MG63 (cell line): Measurements from ENCODE around the gene RAI1. TPM values are rescaled to one million over a fixed set of nuclear protein-coding genes. Genes with fewer than 3 reads are reported as not detected.
"Not testable (repeated sequence)": the region's sequence is repeated elsewhere in the genome, so short reads cannot be mapped to it uniquely, and the experiment has no call there.

Experiments used
- DNase-seq: peaks from one replicate; pipeline ENCODE4 v3.0.0-alpha.2; 2020
- H3K27me3 ChIP-seq: fragments of 250-450 bp; sonication (Bioruptor Pico); 2 replicates; pipeline ENCODE4 v1.5.1; 2020; ENCODE audit warnings: mild to moderate bottlenecking, moderate library complexity
- H3K36me3 ChIP-seq: fragments of 250-450 bp; sonication (Bioruptor Pico); 2 replicates; pipeline ENCODE4 v1.5.1; 2020; ENCODE audit warnings: mild to moderate bottlenecking, moderate library complexity
- H3K4me3 ChIP-seq: fragments of 250-450 bp; sonication (Bioruptor Pico); 2 replicates; pipeline ENCODE4 v1.5.1; 2020; ENCODE audit warnings: mild to moderate bottlenecking, moderate library complexity
- H3K9me3 ChIP-seq: fragments of 250-450 bp; sonication (Bioruptor Pico); 2 replicates; pipeline ENCODE4 v1.5.1; 2020; ENCODE audit warnings: mild to moderate bottlenecking, moderate library complexity
- total RNA-seq: library from RNA; depleted of rRNA; stranded (reverse); fragments of >200 nt; shearing (Covaris generic); gene quantifications from 2 replicates; pipeline ENCODE4 v1.2.3, GENCODE V29; 2014; ENCODE audit warnings: low replicate concordance; rRNA removed

The RAI1 gene, protein sequence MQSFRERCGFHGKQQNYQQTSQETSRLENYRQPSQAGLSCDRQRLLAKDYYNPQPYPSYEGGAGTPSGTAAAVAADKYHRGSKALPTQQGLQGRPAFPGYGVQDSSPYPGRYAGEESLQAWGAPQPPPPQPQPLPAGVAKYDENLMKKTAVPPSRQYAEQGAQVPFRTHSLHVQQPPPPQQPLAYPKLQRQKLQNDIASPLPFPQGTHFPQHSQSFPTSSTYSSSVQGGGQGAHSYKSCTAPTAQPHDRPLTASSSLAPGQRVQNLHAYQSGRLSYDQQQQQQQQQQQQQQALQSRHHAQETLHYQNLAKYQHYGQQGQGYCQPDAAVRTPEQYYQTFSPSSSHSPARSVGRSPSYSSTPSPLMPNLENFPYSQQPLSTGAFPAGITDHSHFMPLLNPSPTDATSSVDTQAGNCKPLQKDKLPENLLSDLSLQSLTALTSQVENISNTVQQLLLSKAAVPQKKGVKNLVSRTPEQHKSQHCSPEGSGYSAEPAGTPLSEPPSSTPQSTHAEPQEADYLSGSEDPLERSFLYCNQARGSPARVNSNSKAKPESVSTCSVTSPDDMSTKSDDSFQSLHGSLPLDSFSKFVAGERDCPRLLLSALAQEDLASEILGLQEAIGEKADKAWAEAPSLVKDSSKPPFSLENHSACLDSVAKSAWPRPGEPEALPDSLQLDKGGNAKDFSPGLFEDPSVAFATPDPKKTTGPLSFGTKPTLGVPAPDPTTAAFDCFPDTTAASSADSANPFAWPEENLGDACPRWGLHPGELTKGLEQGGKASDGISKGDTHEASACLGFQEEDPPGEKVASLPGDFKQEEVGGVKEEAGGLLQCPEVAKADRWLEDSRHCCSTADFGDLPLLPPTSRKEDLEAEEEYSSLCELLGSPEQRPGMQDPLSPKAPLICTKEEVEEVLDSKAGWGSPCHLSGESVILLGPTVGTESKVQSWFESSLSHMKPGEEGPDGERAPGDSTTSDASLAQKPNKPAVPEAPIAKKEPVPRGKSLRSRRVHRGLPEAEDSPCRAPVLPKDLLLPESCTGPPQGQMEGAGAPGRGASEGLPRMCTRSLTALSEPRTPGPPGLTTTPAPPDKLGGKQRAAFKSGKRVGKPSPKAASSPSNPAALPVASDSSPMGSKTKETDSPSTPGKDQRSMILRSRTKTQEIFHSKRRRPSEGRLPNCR (N-terminal part only)
- total RNA-seq, result 2.9 and 7.1 TPM in 2 replicates

DNA sequence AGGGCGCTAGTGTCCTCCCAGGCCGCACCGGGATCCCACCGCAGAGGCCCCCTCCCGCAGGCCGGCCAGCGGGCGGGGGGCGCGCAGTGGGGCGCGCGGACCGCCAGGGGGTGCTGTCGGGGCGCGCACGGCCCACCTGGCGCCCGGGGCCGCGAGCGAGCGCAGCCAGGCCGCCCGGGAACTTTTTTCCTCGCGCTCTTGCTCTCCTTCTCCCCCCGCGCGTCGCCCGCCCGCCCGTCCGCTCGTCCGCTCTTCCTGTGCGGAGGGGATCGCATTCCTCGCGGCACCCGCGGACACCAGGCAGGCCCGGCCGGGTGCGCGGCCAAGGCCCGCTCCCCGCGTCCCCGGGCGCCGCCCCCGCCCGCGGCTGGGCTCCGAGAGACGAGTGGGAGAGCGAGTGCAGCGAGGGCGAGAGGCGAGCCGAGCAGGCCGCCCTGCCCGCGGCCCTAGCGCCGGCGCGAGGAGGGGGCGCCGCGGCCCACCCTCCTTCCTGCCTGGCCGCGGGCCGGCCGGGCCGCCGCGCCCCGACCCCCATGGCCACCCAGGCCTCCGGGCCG, at the start of gene RAI1:
Gene RAI1, plus strand, starts transcription at position 272 of the 557 bp plus-strand sequence. CDS start 111,491 bp downstream, outside the sequence.
- Histone ChIP-seq H3K36me3 (peaks cover 2% of the 10 kb centered on the region; the same call in 1 of the 2 replicates), H3K9me3 (no peaks in the 10 kb centered on the region), H3K4me3 (peak within 1 kb of the TSS; percentile 71), H3K27me3 (no peaks in the 10 kb centered on the region)
- peak; percentile 76 for DNase-seq

DNA sequence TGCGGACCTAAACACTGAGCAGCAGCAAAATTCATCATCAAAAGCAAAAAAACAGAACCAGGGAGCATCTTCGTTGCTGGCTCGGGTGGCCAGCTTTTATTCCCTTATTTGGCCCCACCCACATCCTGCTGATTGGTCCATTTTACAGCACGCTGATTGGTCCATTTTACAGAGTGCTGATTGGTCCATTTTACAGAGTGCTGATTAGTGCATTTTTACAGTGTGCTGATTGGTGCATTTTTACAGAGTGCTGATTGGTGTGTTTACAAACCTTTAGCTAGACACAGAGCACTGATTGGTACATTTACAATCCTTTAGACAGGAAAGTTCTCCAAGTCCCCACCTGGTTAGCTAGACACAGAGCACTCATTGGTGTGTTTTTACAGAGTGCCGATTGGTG, 48.6 kb upstream of the RAI1 start:
- H3K4me3 ChIP-seq, H3K36me3 ChIP-seq, DNase-seq, H3K9me3 ChIP-seq, H3K27me3 ChIP-seq: not testable (repeated sequence)

DNA sequence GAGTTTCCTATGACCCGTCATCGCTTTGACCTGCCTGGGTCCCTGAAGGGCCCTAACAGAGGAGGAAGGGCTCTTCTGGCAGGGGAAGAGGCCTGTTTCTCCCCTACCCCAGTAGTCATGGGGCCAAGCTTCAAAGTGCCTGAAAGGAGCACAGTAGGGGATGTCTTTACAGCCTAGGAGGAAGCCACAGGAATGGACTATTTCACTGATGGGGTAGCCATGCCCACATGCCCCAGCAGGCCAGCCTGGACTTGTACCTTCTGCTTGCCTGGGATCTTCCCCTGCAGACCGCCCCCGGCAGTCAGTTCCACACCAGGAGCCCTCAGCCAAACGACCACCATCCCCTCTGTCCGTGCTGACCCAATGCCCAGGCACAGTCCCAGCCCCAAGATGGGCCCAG, 47.9 kb upstream of the RAI1 start:
- DNase-seq, result no peak
- Histone ChIP-seq H3K36me3 (no peaks in the 10 kb centered on the region), H3K4me3 (no peak overlapping the region), H3K9me3 (no peaks in the 10 kb centered on the region), H3K27me3 (no peaks in the 10 kb centered on the region)

DNA sequence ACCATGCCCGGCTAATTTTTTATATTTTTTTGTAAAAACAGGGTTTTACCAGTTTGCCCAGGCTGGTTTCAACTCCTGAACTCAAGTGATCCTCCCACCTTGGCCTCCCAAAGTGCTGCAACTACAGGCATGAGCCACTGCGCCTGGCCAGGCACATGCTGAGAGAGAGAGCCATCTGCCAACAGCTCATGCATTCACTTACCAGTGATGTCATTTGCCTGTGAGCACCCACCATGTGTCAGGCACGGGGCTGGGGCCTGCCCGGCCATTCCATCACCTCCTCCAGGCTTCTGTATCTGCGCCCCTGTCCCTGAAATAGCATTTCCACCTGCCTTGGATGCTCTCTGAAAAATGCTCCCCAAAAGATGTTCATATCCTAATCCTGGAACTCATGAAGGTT, 46.1 kb upstream of the RAI1 start:
- no peak overlapping the region for H3K4me3 ChIP-seq
- DNase-seq, result peak; percentile 21
- H3K27me3 ChIP-seq, result no peaks in the 10 kb centered on the region
- no peaks in the 10 kb centered on the region for H3K36me3 ChIP-seq
- no peaks in the 10 kb centered on the region for H3K9me3 ChIP-seq

DNA sequence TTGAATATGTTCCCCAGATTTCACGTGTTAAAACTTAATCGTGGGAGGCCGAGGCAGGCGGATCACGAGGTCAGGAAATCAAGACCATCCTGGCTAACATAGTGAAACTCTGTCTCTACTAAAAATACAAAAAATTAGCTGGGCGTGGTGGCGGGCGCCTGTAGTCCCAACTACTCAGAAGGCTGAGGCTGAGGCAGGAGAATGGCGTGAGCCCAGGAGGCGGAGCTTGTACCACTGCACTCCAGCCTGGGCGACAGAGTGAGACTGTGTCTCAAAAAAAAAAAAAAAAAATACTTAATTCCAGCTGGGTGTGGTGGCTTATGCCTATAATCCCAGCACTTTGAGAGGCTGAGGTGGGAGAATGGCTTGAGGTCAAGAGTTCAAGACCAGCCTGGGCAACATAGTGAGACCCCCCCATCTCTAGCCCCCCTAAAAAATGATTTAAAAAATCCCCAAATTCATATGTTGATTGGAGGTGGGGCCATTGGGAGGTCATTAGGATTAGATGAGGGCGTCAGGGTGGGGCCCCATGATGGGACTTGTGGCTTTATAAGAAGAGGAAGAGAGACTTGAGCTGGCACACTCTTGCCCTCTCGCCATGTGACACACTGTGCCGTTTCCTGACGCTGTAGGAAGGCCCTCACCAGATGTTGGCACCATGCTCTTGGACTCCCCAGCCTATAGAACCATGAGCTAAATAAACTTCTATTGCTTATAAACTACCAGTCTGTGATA, 45.6 kb upstream of the RAI1 start:
- not testable (repeated sequence) for H3K36me3 ChIP-seq, H3K27me3 ChIP-seq, H3K4me3 ChIP-seq, DNase-seq, H3K9me3 ChIP-seq

DNA sequence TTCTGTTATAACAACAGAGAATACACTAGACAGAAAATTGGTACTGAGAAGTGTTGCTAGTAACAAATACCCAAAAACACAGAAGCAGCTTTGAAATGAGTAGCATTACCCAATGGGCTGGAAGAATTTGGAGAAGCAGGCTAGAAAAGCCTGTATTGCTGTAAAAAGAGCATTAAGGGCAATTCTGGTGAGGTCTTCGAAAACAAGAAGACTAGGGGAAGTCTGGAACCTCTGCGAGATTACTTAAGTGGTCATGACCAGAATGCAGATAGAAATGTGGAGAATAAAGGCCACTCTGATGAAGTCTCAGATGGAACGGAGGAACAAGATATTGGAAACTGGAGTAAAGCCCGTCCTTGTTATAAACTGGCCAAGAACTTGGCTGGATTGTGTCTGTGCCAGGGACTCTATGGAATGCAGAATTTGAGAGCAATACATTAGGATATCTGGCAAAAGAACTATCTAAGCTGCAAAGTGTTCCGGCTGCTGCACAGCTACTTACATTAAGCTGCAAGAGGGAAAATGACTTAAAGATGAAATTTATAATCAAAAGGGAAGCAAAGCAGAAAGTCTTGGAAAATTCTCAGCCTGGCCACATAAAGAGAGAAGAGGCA, 44.9 kb upstream of the RAI1 start:
- no peak for DNase-seq
- no peaks in the 10 kb centered on the region for H3K36me3 ChIP-seq
- no peaks in the 10 kb centered on the region for H3K9me3 ChIP-seq
- no peaks in the 10 kb centered on the region for H3K27me3 ChIP-seq
- H3K4me3 ChIP-seq, result no peak overlapping the region

DNA sequence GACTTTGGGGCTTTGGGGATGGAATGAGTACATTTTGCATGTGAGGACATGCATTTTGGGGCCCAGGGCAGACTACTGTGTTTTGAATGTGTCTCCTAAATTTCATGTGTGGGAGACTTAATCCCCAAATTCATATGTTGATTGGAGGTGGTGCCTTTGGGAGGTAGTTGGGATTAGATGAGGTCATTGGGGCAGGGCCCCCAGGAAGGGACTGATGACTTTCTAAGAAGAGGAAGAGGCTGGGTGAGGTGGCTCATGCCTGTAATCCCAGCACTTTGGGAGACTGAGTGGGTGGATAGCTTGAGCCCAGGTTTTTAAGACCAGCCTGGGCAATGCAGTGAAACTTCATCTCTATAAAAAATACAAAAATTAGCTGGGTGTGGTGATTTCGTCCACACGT, 42.8 kb upstream of the RAI1 start:
- Histone ChIP-seq H3K4me3 (no peak overlapping the region), H3K36me3 (no peaks in the 10 kb centered on the region), H3K27me3 (no peaks in the 10 kb centered on the region), H3K9me3 (no peaks in the 10 kb centered on the region)
- no peak for DNase-seq

DNA sequence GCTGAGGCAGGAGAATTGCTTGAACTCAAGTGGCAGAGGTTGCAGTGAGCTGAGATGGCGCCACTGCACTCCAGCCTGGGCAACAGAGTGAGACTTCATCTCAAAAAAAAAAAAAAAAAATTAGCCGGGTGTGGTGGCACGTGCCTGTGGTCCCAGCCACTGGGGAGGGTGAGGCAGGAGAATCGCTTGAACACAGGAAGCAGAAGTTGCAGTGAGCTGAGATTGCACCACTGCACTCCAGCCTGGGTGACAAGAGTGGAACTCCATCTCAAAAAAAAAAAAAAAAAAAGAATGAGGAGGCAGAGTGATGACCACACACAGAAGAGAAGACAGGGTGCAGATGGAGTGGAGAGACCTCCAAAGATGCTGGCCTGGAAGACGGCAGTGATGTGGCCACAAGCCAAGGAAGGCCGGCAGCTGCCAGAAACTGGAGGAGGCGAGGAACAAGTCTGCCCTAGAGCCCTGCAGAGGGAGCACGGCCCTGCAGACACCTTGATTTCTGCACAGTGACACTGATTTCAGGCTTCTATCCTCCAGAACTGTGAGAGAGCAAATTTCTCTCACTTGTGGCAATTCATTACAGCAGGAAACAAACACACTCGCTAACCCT, 41.5 kb upstream of the RAI1 start:
- not testable (repeated sequence) for H3K9me3 ChIP-seq, H3K4me3 ChIP-seq, H3K27me3 ChIP-seq, DNase-seq, H3K36me3 ChIP-seq

DNA sequence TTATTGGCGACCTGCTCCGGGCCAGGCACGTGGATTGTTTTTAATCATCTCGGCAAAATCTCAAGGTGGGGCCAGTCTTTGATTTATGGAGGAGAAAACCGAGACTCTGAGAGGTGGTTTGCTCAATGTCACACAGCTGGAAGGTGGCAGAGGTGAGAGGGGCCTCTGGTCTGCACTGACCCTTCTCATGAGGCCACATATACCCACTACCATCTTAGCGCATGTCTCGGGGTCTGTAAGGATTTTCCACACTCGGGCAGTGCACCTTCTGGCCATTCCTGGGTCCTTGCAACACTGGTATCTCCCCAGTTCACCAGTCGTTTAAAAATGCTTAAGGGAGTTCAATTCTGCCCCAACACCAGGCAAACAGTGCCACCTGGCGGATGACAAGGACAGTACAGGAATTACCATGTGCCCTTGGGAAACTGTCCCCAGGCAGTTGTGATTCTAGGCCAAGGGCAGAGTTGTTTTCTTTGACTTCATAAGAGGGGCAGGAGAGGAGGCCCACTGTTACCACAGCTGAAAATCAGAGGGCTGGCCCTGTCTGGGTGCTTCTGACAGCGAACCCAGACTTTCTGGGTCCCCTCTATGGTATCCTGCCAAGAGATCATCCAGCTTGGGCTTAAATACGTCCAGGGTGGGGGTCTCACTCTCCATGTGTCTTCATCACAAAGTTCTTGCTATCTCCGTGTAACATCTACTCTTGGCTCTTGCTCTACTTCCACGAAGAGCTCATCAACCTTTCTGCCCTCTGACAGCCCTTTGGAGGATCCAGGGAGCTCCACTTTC, 39.4 kb upstream of the RAI1 start:
- Histone ChIP-seq H3K4me3 (no peak overlapping the region), H3K9me3 (no peaks in the 10 kb centered on the region), H3K27me3 (no peaks in the 10 kb centered on the region), H3K36me3 (no peaks in the 10 kb centered on the region)
- DNase-seq, result peak; percentile 37

DNA sequence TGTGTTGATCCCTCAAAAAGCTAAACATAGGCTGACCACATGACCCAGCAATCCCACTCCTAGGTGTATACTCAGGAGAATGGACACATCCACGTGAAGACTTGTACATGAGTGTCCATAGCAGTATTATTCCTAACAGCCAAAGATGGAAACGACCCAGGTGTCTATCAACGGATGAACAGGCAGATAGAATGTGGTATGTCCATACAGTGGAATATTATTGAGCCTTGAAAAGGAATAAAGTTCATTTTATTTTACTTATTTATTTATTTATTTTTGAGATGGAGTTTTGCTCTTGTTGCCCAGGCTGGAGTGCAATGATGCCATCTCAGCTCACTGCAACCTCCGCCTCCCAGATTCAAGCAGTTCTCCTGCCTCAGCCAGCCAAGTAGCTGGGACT, 36.1 kb upstream of the RAI1 start:
- not testable (repeated sequence) for H3K9me3 ChIP-seq, H3K36me3 ChIP-seq, DNase-seq, H3K27me3 ChIP-seq, H3K4me3 ChIP-seq

DNA sequence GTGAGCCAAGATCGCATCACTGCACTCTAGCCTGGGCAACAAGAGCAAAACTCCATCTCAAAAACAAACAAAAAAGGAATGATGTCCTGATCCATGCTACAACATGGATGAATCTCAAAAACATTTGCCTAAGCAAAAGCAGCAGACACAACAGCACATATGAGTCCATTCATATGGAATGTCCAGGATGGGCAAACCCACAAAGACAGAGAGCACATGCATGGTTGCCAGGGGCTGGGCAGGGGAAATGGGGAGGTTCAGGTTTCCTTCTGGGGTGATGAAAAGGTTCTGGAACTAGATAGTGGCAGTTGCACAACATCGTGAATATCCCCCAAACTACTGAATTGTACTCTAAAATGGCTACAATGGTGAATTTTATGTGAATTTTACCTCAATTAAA, 35.3 kb upstream of the RAI1 start:
- DNase-seq, result no peak
- H3K9me3 ChIP-seq, result no peaks in the 10 kb centered on the region
- H3K4me3 ChIP-seq, result no peak overlapping the region
- no peaks in the 10 kb centered on the region for H3K27me3 ChIP-seq
- no peaks in the 10 kb centered on the region for H3K36me3 ChIP-seq

DNA sequence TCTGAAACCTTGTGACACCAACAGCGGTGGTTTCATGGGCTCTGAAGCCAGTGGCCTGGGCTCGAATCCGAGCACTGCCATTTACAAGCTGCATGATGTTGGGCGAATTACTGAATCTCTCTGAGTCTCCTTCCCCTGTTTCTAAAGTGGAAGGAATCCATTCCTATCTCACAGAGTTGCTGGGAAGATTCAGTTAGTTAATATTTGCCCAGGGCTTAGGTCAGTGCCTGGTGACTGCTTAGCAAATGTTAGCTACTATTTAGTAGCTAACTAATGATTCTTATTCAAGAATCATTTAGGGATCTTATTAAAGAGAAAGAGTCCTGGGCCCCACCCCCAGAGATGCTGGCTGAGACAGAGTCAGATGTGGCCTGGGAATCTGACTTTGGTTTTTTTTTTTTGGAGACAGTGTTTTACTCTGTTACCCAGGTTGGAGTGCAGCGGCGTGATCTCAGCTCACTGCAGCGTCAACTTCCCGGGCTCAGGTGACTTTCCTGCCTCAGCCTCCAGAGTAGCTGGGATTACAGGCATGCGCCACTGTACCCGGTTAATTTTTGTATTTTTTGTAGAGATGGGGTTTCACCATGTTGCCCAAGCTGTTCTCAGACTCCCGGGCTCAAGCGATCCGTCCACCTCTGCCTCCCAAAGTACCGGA, 33.6 kb upstream of the RAI1 start:
- no peaks in the 10 kb centered on the region for H3K9me3 ChIP-seq
- H3K36me3 ChIP-seq, result no peaks in the 10 kb centered on the region
- no peak for DNase-seq
- H3K4me3 ChIP-seq, result no peak overlapping the region
- H3K27me3 ChIP-seq, result no peaks in the 10 kb centered on the region

DNA sequence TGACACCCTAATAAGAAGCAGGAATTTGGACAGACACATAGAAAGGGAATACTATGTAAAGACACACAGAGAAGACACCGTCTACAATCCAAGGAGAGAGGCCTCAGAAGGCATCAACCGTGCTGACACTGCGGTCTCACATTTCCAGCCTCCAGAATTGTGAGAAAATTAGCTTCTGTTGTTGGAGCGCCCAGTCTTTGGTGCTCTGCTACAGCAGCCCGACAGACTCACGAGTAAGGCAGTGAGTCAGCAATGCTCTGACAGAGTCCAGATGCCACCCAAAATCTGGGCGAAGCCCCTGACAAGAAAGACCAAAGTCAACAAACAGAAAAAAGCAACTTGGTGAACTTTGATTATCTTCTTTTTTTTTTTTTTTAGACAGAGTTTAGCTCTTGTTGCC, 32.5 kb upstream of the RAI1 start:
- no peak overlapping the region for H3K4me3 ChIP-seq
- no peaks in the 10 kb centered on the region for H3K36me3 ChIP-seq
- H3K9me3 ChIP-seq, result no peaks in the 10 kb centered on the region
- peak; percentile 55 for DNase-seq
- no peaks in the 10 kb centered on the region for H3K27me3 ChIP-seq

DNA sequence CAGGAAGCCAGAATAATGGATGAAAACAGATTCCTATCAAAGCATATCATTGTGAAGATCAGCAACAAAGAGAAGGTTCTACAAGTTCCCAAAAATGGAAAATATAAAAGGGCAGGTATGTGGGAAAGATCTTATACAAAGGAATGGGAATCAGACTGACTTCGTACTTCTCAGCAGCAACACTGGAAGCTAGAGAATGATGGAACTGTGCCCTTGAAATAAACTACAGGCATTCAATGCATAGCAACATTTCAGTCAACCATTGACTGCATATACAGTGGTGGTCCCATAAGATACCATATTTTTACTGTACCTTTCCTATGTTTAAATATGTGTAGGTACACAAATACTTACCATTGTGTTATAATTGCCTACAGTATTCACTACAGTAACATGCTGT, 30.3 kb upstream of the RAI1 start:
- H3K27me3 ChIP-seq, result no peaks in the 10 kb centered on the region
- no peaks in the 10 kb centered on the region for H3K9me3 ChIP-seq
- no peaks in the 10 kb centered on the region for H3K36me3 ChIP-seq
- no peak overlapping the region for H3K4me3 ChIP-seq
- no peak for DNase-seq
